ENCODE results near the gene SAMD11.

GRCh38 chr1:928825-929661, 5.3 kb downstream of the SAMD11 start:
- TF ChIP-seq, protein P1, sequence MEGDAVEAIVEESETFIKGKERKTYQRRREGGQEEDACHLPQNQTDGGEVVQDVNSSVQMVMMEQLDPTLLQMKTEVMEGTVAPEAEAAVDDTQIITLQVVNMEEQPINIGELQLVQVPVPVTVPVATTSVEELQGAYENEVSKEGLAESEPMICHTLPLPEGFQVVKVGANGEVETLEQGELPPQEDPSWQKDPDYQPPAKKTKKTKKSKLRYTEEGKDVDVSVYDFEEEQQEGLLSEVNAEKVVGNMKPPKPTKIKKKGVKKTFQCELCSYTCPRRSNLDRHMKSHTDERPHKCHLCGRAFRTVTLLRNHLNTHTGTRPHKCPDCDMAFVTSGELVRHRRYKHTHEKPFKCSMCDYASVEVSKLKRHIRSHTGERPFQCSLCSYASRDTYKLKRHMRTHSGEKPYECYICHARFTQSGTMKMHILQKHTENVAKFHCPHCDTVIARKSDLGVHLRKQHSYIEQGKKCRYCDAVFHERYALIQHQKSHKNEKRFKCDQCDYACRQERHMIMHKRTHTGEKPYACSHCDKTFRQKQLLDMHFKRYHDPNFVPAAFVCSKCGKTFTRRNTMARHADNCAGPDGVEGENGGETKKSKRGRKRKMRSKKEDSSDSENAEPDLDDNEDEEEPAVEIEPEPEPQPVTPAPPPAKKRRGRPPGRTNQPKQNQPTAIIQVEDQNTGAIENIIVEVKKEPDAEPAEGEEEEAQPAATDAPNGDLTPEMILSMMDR (IDR thresholded peaks at IDR 0.05) = no peak
- TF ChIP-seq RAD21 (conservative IDR thresholded peaks at IDR 0.05 in 1 of 2, IDR thresholded peaks at IDR 0.05 in 1 of 2) (no peak), RFX5 (IDR thresholded peaks at IDR 0.05) (no peak), JUNB (IDR thresholded peaks at IDR 0.05) (no peak), POLR2A (IDR thresholded peaks at IDR 0.05; ENCODE audit: low read length) (no peak), PHF8 (IDR thresholded peaks at IDR 0.05; ENCODE audit: borderline replicate concordance, low read depth) (no peak), MAX (IDR thresholded peaks at IDR 0.05) (no peak)
- TF ChIP-seq, protein P2, sequence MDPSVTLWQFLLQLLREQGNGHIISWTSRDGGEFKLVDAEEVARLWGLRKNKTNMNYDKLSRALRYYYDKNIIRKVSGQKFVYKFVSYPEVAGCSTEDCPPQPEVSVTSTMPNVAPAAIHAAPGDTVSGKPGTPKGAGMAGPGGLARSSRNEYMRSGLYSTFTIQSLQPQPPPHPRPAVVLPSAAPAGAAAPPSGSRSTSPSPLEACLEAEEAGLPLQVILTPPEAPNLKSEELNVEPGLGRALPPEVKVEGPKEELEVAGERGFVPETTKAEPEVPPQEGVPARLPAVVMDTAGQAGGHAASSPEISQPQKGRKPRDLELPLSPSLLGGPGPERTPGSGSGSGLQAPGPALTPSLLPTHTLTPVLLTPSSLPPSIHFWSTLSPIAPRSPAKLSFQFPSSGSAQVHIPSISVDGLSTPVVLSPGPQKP (IDR thresholded peaks at IDR 0.05; ENCODE audit: low read depth, low read length) = no peak
